Prostate gland (tissue), 2 donors: ENCODE data around the gene ANGPT4.

Experiments used
- CTCF ChIP-seq, 4 experiments: fragments of 200-600 bp in 2 of 4; fragments of 450-650 bp in 2 of 4; sonication (generic) in 2 of 4; IDR thresholded peaks; 1 replicate in 3 of 4; 2 replicates in 1 of 4; pipeline ENCODE4 v1.5.1; 2016 to 2019; ENCODE audit warnings: antibody characterized with exemption in 4 of 4, mild to moderate bottlenecking in 2 of 4, moderate library complexity in 2 of 4
- POLR2A ChIP-seq: fragments of 450-650 bp; IDR thresholded peaks from one replicate; pipeline ENCODE4 v1.6.1; 2016; ENCODE audit warnings: antibody characterized with exemption, mild to moderate bottlenecking
- POLR2AphosphoS5 ChIP-seq: sonication (generic); formaldehyde crosslinking; IDR thresholded peaks from one replicate; pipeline ENCODE4 v1.6.1; 2017; ENCODE audit warnings: antibody characterized with exemption

GRCh38 chr20:822651-823573 lies 93.2 kb downstream of the ANGPT4 start:
- TF ChIP-seq CTCF (IDR thresholded peaks at IDR 0.05) (no peak), POLR2A (no peak), POLR2AphosphoS5 (no peak)
